Erythroblast (primary cell): ENCODE measurements around the gene EGLN1.

Source experiments
- GATA1 ChIP-seq: IDR thresholded peaks from 2 replicates; pipeline ENCODE4 v1.6.1; 2011; ENCODE audit warnings: low read depth, mild to moderate bottlenecking, control low read depth, low read length, moderate library complexity
- POLR2A ChIP-seq: IDR thresholded peaks from 2 replicates; pipeline ENCODE4 v1.6.1; 2011; ENCODE audit warnings: mild to moderate bottlenecking, low read length

- TF ChIP-seq GATA1 (no peak), POLR2A (no peak)
Observed at GRCh38 chr1:231317306-231318014, 104.6 kb downstream of the EGLN1 start.
